ENCODE measurements around the gene FGR. TPM values are rescaled to one million over a fixed set of nuclear protein-coding genes. Genes with fewer than 3 reads are reported as not detected.

FGR gene
- polyA plus RNA-seq, 3 donors: 371 to 1,340 (median 571) TPM

DNA sequence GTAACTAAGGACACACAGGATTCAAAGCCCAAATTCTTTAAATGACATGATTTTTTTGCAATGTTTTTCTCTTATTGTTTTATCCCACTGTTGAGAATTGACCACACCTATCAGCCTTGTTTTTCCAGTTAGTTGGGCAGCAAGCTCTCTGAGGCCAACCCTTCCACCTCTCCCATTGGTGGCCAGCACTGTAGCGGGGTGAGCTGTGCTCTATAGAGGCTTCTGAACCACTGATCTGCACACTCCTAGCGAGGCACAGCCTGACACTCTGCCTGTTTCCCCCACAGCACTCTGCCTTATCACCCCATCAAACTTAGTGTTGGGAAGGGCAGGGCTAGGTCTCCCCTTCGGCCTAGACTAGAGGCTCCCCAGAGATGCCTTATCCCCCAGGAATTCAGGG lies 50.5 kb downstream of the FGR start:
- Histone ChIP-seq H3K27me3 (ENCODE audit: control insufficient read depth in 2 of 2, insufficient read depth in 2 of 2, low read length in 2 of 2) (no peaks in the 10 kb centered on the region), H3K4me1 (ENCODE audit: control insufficient read depth in 1 of 2, insufficient read depth in 2 of 2, low read length in 2 of 2) (no peaks in the 10 kb centered on the region), H3K27ac (ENCODE audit: low read depth in 1 of 2, low read length in 2 of 2) (no peak overlapping the region), H3K4me3 (replicated peaks in 1 of 3; ENCODE audit: low read depth in 2 of 3, low read length in 3 of 3) (no peak overlapping the region), H4K20me1 (ENCODE audit: insufficient read depth, low read length) (peaks cover 8% of the 10 kb centered on the region), H3K79me2 (ENCODE audit: insufficient read depth, low read length) (no peaks in the 10 kb centered on the region), H3K9me3 (replicated peaks in 1 of 2; ENCODE audit: control insufficient read depth in 1 of 2, insufficient read depth in 1 of 2, low read length in 2 of 2) (no peaks in the 10 kb centered on the region), H2AFZ (ENCODE audit: insufficient read depth, low read depth, low read length, poor library complexity, severe bottlenecking) (no peak overlapping the region), H3K4me2 (replicated peaks; ENCODE audit: extremely low read depth, low read length, poor library complexity, severe bottlenecking) (no peak overlapping the region), H3K9ac (ENCODE audit: insufficient read depth, low read length, poor library complexity, severe bottlenecking) (no peak overlapping the region), H3K36me3 (replicated peaks in 1 of 2; ENCODE audit: control insufficient read depth in 1 of 2, insufficient read depth in 2 of 2, low read length in 2 of 2) (no peaks in the 10 kb centered on the region)
- H3K9me3 Mint-ChIP-seq: peaks cover 0 to 1% (median 0%) of the 10 kb centered on the region in 7 donors
- H3K27me3 Mint-ChIP-seq (ENCODE audit: low read depth in 3 of 3): peaks cover 0 to 2% (median 0%) of the 10 kb centered on the region in 3 donors
- intact Hi-C loops (cut with micrococcal nuclease): no loop called here
- H3K4me1 Mint-ChIP-seq: peaks cover 3% of the 10 kb centered on the region
- no peak overlapping the region for H3K27ac Mint-ChIP-seq
- H3K4me3 Mint-ChIP-seq: no peak overlapping the region
- TF ChIP-seq, protein P1, sequence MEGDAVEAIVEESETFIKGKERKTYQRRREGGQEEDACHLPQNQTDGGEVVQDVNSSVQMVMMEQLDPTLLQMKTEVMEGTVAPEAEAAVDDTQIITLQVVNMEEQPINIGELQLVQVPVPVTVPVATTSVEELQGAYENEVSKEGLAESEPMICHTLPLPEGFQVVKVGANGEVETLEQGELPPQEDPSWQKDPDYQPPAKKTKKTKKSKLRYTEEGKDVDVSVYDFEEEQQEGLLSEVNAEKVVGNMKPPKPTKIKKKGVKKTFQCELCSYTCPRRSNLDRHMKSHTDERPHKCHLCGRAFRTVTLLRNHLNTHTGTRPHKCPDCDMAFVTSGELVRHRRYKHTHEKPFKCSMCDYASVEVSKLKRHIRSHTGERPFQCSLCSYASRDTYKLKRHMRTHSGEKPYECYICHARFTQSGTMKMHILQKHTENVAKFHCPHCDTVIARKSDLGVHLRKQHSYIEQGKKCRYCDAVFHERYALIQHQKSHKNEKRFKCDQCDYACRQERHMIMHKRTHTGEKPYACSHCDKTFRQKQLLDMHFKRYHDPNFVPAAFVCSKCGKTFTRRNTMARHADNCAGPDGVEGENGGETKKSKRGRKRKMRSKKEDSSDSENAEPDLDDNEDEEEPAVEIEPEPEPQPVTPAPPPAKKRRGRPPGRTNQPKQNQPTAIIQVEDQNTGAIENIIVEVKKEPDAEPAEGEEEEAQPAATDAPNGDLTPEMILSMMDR (IDR thresholded peaks at IDR 0.05): no peak
- DNase-seq: no peak
- WGBS (ENCODE audit: insufficient coverage): no CpG with 5 or more reads among the region's 3 CpGs
- peaks cover 0 to 2% of the 10 kb centered on the region in 2 donors for H3K36me3 Mint-ChIP-seq

DNA sequence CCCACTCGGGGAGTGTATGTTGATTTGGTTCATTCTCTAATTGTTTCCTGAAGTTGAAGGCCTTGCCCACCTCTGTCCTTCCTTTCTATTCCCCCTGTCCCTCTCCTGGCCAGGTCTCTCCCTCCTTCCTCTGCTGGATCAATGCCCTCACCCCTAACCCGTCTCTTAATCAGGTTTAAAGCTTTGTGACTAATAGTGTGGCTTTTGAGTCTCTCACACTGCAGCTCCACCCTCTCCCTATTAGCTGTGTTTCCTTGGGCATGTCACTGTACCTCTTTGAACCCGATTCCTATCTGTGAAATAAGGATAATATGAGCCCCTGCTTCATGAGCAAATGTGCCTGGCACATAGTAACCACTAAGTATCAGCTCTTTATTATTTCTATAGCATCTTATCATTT lies 51.5 kb downstream of the FGR start:
- H3K9me3 ChIP-seq (replicated peaks in 1 of 2; ENCODE audit: control insufficient read depth in 1 of 2, insufficient read depth in 1 of 2, low read length in 2 of 2): no peaks in the 10 kb centered on the region
- no peaks in the 10 kb centered on the region for H3K4me1 ChIP-seq (ENCODE audit: control insufficient read depth in 1 of 2, insufficient read depth in 2 of 2, low read length in 2 of 2)
- Mint-ChIP-seq H3K27ac (no peak overlapping the region), H3K27me3 (ENCODE audit: low read depth in 3 of 3) (peaks cover 0 to 2% (median 0%) of the 10 kb centered on the region in 3 donors), H3K36me3 (peaks cover 0 to 2% of the 10 kb centered on the region in 2 donors), H3K4me3 (no peak overlapping the region), H3K9me3 (peaks cover 0 to 1% (median 0%) of the 10 kb centered on the region in 7 donors), H3K4me1 (peaks cover 3% of the 10 kb centered on the region)
- no peak overlapping the region for H3K4me3 ChIP-seq (replicated peaks in 1 of 3; ENCODE audit: low read depth in 2 of 3, low read length in 3 of 3)
- no peak overlapping the region for H3K9ac ChIP-seq (ENCODE audit: insufficient read depth, low read length, poor library complexity, severe bottlenecking)
- no peaks in the 10 kb centered on the region for H3K27me3 ChIP-seq (ENCODE audit: control insufficient read depth in 2 of 2, insufficient read depth in 2 of 2, low read length in 2 of 2)
- intact Hi-C loops (cut with micrococcal nuclease): no loop called here
- no peak overlapping the region for H2AFZ ChIP-seq (ENCODE audit: insufficient read depth, low read depth, low read length, poor library complexity, severe bottlenecking)
- no CpG with 5 or more reads among the region's 3 CpGs for WGBS (ENCODE audit: insufficient coverage)
- H3K27ac ChIP-seq (ENCODE audit: low read depth in 1 of 2, low read length in 2 of 2): no peak overlapping the region
- DNase-seq: no peak
- peaks cover 8% of the 10 kb centered on the region for H4K20me1 ChIP-seq (ENCODE audit: insufficient read depth, low read length)
- H3K79me2 ChIP-seq (ENCODE audit: insufficient read depth, low read length): no peaks in the 10 kb centered on the region
- TF ChIP-seq, protein P1 (IDR thresholded peaks at IDR 0.05): no peak
- H3K36me3 ChIP-seq (replicated peaks in 1 of 2; ENCODE audit: control insufficient read depth in 1 of 2, insufficient read depth in 2 of 2, low read length in 2 of 2): no peaks in the 10 kb centered on the region
- no peak overlapping the region for H3K4me2 ChIP-seq (replicated peaks; ENCODE audit: extremely low read depth, low read length, poor library complexity, severe bottlenecking)

Measured in CD14-positive monocyte (primary cell).